ENCODE data around the gene ZNF836.
"Not testable (repeated sequence)": the region's sequence is repeated elsewhere in the genome, so short reads cannot be mapped to it uniquely, and the experiment has no call there.

Gene ZNF836

DNA sequence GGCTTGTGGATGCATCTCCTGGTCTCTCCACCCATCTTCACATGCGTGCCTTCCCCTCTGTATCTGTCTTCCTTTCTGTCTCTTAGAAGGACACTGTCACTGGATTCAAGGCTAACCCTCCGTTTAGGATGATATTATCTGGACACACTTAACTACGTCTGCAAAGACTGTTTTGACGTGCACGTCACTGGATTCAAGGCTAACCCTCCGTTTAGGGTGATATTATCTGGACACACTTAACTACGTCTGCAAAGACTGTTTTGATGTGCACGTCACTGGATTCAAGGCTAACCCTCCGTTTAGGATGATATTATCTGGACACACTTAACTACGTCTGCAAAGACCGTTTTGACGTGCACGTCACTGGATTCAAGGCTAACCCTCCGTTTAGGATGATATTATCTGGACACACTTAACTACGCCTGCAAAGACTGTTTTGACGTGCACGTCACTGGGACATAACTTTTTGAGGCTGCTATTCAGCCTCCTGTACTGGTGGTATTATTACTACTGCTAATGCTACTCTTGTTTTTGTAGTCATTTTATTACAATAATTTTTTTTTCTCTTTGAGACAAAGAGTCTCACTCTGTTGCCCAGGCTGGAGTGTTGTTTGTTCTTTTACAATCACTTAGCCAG, 29.5 kb upstream of the ZNF836 start:
- peaks cover 86% of the 10 kb centered on the region for H3K36me3 ChIP-seq (ENCODE audit: insufficient read depth, low read length)
- not testable (repeated sequence) for H3K4me1 ChIP-seq (ENCODE audit: insufficient read depth, low read length); H3K4me3 ChIP-seq (ENCODE audit: low read length); H3K27me3 ChIP-seq (ENCODE audit: insufficient read depth, low read length); H3K27ac ChIP-seq (ENCODE audit: low read depth, low read length); H3K9ac ChIP-seq (ENCODE audit: low read depth, low read length); H3K9me3 ChIP-seq (ENCODE audit: insufficient read depth, low read depth, low read length)
- WGBS = 96% methylated on average over 17 of the region's 17 CpGs

DNA sequence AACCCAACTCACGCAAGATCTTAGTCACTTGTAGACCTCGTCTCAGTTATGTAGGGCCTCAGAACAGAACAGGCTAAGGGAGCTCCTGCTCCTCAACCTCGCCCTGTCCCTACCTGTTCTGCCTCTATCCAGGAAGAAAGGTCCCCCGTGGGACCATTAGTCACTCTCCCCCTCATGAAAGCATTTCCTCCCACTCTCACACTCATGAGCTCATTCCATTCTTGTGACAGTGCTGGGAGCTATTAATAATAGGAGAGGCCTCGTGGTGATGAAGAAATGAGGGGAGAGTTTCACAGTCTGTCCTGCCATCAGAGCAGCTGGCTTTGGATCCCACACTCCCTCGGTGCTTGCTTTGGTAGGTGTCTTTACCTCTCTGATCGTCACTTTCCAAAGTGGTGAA, 28.6 kb upstream of the ZNF836 start:
- H3K36me3 ChIP-seq (ENCODE audit: insufficient read depth, low read length) = peaks cover 86% of the 10 kb centered on the region
- H3K9me3 ChIP-seq (ENCODE audit: insufficient read depth, low read depth, low read length) = no peaks in the 10 kb centered on the region
- H3K27ac ChIP-seq (ENCODE audit: low read depth, low read length) = no peak overlapping the region
- H3K4me3 ChIP-seq (ENCODE audit: low read length) = no peak overlapping the region
- H3K9ac ChIP-seq (ENCODE audit: low read depth, low read length) = no peak overlapping the region
- no peaks in the 10 kb centered on the region for H3K4me1 ChIP-seq (ENCODE audit: insufficient read depth, low read length)
- no peaks in the 10 kb centered on the region for H3K27me3 ChIP-seq (ENCODE audit: insufficient read depth, low read length)
- 91% methylated on average over 7 of the region's 7 CpGs for WGBS

DNA sequence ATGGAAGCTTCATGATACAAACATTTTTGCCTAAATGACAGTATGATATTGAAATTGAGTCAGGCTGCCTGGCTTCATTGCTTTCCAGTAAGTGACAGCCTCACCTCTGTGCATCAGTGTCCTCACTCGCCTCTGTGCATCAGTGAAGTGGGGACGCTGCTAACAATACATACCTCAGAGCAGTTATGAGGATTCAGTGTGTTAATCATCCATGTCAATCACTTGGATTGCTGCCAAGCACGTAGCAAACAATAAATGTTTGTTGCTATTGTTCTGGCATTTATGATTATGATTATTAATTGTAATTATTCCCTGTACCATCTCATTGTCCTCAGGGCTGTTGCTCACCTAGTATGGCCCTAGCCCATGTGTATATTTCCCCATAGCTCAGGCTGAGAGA, 27.3 kb upstream of the ZNF836 start:
- 94% methylated on average over 3 of the region's 3 CpGs for WGBS
- Histone ChIP-seq H3K36me3 (ENCODE audit: insufficient read depth, low read length) (peaks cover 84% of the 10 kb centered on the region), H3K4me1 (ENCODE audit: insufficient read depth, low read length) (no peaks in the 10 kb centered on the region), H3K9me3 (ENCODE audit: insufficient read depth, low read depth, low read length) (no peaks in the 10 kb centered on the region), H3K4me3 (ENCODE audit: low read length) (no peak overlapping the region), H3K27me3 (ENCODE audit: insufficient read depth, low read length) (no peaks in the 10 kb centered on the region), H3K9ac (ENCODE audit: low read depth, low read length) (no peak overlapping the region), H3K27ac (ENCODE audit: low read depth, low read length) (no peak overlapping the region)

DNA sequence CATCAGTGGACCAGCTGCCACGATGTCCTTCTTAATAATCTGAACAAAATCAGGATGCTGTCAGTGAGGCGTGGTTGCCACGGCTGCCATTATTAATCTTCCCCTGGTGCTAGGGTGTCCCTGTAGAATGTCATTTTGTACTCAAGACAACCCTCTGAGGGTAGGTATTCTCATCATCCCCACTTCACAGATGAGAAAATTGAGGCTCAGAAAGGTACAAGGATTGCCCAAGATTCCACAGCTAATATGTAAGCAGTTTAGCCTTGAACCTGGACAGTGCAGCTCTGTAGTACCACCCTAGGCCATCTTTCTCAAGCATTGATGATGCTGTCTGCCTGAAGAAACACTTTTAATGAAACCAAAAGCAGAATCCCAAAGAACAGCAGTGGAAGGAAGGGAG, 26.5 kb upstream of the ZNF836 start:
- Histone ChIP-seq H3K36me3 (ENCODE audit: insufficient read depth, low read length) (peaks cover 81% of the 10 kb centered on the region), H3K9me3 (ENCODE audit: insufficient read depth, low read depth, low read length) (no peaks in the 10 kb centered on the region), H3K27ac (ENCODE audit: low read depth, low read length) (no peak overlapping the region), H3K4me1 (ENCODE audit: insufficient read depth, low read length) (no peaks in the 10 kb centered on the region), H3K4me3 (ENCODE audit: low read length) (no peak overlapping the region), H3K9ac (ENCODE audit: low read depth, low read length) (no peak overlapping the region), H3K27me3 (ENCODE audit: insufficient read depth, low read length) (no peaks in the 10 kb centered on the region)
- WGBS = 97% methylated on average over 3 of the region's 3 CpGs

DNA sequence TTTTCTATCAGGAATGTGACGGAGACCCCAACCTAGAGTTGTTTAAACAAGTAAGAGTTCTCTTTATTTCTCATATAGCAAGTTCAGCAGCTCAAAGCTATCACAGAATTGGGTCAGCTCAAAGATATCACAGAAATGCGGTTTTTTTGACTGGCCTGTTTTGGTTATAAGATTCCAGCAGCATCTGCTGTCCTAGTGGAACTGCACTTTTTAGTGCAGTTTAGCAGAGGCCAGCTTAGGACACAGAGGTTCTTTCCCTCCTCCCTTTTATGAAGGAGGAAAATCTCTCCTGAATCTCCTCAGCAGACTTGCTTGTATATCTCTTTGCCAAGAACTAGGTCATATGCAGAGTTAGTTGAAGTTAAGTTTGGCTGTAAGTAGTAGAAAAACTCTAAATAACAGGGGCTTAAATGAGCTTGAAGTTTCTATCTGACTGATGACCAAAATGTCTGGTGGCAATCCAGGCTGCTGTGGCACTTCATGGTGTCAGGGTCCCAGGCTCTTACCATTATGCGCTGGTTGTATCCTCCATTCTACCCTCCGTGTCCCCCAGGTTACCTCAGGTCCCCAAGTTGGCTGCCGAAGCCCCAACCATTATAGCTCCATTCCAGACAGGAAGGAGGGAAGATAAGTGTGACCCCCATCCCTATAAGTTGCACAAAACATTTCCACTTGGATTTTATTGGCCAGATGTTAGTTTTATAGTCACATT, 25.0 kb upstream of the ZNF836 start:
- H3K36me3 ChIP-seq (ENCODE audit: insufficient read depth, low read length) = peaks cover 71% of the 10 kb centered on the region
- no peaks in the 10 kb centered on the region for H3K27me3 ChIP-seq (ENCODE audit: insufficient read depth, low read length)
- H3K9ac ChIP-seq (ENCODE audit: low read depth, low read length) = no peak overlapping the region
- no peak overlapping the region for H3K4me3 ChIP-seq (ENCODE audit: low read length)
- no peaks in the 10 kb centered on the region for H3K9me3 ChIP-seq (ENCODE audit: insufficient read depth, low read depth, low read length)
- H3K27ac ChIP-seq (ENCODE audit: low read depth, low read length) = no peak overlapping the region
- H3K4me1 ChIP-seq (ENCODE audit: insufficient read depth, low read length) = peaks cover 5% of the 10 kb centered on the region
- 88% methylated on average over 4 of the region's 5 CpGs for WGBS

DNA sequence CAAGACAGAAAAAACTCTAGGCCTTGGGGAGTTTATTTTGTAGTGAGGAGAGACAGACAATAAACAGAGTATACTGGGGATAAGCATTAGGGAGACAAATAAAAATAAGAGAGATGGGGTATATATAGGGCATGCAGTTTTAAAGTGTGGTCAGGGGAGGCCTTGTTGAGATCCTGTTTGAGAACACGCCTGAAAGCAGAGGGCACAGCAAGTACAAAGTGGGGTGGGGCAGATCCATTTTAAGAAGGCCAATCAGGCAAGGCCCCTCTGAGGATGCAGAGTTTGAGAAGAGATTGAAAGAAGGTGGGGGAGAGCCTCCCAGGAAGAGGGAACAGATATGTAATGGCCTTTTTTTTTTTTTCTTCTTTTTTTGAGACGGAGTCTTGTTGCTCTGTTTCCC, 20.5 kb upstream of the ZNF836 start:
- peaks cover 43% of the 10 kb centered on the region for H3K36me3 ChIP-seq (ENCODE audit: insufficient read depth, low read length)
- H3K27me3 ChIP-seq (ENCODE audit: insufficient read depth, low read length) = no peaks in the 10 kb centered on the region
- H3K9ac ChIP-seq (ENCODE audit: low read depth, low read length) = peak overlapping the region; percentile 1; the same call in 1 of the 2 replicates
- no peak overlapping the region for H3K27ac ChIP-seq (ENCODE audit: low read depth, low read length)
- peaks cover 9% of the 10 kb centered on the region for H3K4me1 ChIP-seq (ENCODE audit: insufficient read depth, low read length)
- 87% methylated on average over 2 of the region's 2 CpGs for WGBS
- no peaks in the 10 kb centered on the region for H3K9me3 ChIP-seq (ENCODE audit: insufficient read depth, low read depth, low read length)
- peak overlapping the region; percentile 87 for H3K4me3 ChIP-seq (ENCODE audit: low read length)

DNA sequence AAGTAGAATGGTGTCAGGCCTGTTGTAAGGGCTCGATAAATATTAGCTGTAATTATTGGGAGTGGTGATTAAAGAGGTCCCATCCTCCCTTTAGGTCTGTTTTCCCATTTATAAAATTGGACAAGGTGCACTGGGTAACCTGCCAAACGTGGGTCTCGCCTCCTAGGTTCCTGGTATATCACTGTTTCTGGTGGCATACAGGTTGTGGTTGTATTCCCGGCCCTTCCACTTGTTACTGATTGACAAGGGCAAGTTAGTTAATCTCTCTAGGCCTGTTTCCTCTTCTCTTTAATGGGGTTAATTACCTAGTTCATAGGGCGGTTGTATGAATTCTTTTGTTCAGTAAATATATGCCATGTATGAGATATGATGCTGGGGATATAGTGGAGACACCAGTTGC, 20.0 kb upstream of the ZNF836 start:
- Histone ChIP-seq H3K27me3 (ENCODE audit: insufficient read depth, low read length) (no peaks in the 10 kb centered on the region), H3K36me3 (ENCODE audit: insufficient read depth, low read length) (peaks cover 38% of the 10 kb centered on the region), H3K9me3 (ENCODE audit: insufficient read depth, low read depth, low read length) (no peaks in the 10 kb centered on the region), H3K4me1 (ENCODE audit: insufficient read depth, low read length) (peaks cover 9% of the 10 kb centered on the region), H3K9ac (ENCODE audit: low read depth, low read length) (peak overlapping the region; percentile 96; the same call in 1 of the 2 replicates), H3K4me3 (ENCODE audit: low read length) (peak overlapping the region; percentile 87), H3K27ac (ENCODE audit: low read depth, low read length) (peak overlapping the region; percentile 96; the same call in 1 of the 2 replicates)
- 82% methylated on average over 5 of the region's 5 CpGs for WGBS

DNA sequence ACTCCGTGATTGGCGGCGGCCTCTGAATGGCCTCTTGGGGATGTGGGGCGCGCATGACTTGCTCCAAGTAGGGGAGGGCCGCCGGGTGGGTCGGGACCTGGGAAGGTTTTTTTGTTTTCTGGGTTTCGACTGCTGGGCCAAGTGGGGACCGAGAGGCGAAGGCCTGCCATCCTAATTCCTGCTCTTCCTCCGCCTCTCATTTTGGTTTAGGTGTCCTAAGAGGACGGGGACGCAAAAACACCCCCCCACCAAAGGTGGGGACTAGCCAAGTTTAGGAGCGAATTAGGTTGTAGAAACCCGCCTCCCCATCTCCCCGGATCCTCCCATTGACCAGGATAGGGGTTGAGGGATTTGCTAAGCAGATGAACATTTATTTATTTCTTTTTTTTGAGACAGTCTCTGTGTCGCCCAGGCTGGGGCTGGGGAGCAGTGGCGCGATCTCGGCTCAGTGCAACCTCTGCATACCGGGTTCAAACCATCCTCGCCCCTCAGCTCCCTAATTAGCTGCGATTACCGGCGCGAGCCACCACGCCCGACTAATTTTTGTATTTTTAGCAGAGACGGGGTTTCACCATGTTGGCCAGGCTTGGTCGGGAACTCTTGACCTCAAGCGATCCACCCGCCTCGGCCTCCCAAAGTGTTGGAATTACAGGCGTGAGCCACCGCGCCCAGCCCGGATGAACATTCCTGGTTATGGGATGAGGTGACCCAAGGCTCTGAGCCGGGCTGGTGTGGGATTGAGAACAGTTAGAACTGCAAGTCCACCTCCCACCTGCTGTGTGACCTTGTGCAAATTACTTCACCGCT, 19.3 kb upstream of the ZNF836 start:
- Histone ChIP-seq H3K36me3 (ENCODE audit: insufficient read depth, low read length) (peaks cover 31% of the 10 kb centered on the region), H3K4me3 (ENCODE audit: low read length) (peak overlapping the region; percentile 87), H3K27ac (ENCODE audit: low read depth, low read length) (peak overlapping the region; percentile 96), H3K9ac (ENCODE audit: low read depth, low read length) (peak overlapping the region; percentile 96), H3K27me3 (ENCODE audit: insufficient read depth, low read length) (no peaks in the 10 kb centered on the region), H3K9me3 (ENCODE audit: insufficient read depth, low read depth, low read length) (no peaks in the 10 kb centered on the region), H3K4me1 (ENCODE audit: insufficient read depth, low read length) (peaks cover 9% of the 10 kb centered on the region)
- WGBS = 2% methylated on average over 34 of the region's 40 CpGs

DNA sequence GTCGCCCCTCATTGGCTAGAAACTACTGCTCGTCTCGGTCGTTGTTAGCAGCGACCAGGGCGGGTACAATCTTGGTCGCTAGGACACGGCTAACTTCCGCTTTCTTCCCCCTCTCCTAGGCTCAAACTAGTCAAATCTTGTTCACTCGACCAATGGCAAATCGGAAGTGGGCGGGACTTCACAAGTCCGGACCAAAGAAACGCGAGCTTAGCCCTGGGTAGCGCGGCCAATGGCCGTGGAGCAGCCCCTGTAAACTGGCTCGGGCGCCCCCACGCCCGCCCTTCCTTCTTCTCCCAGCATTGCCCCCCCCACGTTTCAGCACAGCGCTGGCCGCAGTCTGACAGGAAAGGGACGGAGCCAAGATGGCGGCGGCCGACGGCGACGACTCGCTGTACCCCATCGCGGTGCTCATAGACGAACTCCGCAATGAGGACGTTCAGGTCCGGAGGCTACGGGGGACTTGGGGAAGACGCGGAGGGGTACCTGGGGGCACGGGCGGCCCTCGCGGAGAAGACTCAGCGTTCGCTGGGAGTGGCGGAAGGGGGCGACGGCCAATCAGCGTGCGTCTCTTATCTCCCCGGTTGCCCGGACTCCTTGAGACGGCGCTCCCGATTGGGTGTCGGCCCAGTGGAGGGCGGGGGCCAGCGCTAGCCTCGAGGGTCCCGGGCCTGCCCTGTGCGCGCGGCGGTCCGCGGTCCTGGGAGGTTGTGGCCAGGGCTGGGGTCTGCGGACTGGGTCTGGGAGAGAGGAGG, 18.5 kb upstream of the ZNF836 start, which contains the start of gene PPP2R1A:
Gene PPP2R1A, plus strand, starts transcription at position 318 of the 752 bp plus-strand sequence. Its CDS starts 45 bp downstream, at position 363.
- Histone ChIP-seq H3K9ac (ENCODE audit: low read depth, low read length) (peak within 1 kb of the TSS; percentile 96), H3K27ac (ENCODE audit: low read depth, low read length) (peak within 1 kb of the TSS; percentile 96), H3K27me3 (ENCODE audit: insufficient read depth, low read length) (no peaks in the 10 kb centered on the region), H3K36me3 (ENCODE audit: insufficient read depth, low read length) (peaks cover 23% of the 10 kb centered on the region), H3K4me3 (ENCODE audit: low read length) (peak within 1 kb of the TSS; percentile 87), H3K4me1 (ENCODE audit: insufficient read depth, low read length) (peaks cover 9% of the 10 kb centered on the region), H3K9me3 (ENCODE audit: insufficient read depth, low read depth, low read length) (no peaks in the 10 kb centered on the region)
- under 1% methylated on average over 70 of the region's 70 CpGs for WGBS

DNA sequence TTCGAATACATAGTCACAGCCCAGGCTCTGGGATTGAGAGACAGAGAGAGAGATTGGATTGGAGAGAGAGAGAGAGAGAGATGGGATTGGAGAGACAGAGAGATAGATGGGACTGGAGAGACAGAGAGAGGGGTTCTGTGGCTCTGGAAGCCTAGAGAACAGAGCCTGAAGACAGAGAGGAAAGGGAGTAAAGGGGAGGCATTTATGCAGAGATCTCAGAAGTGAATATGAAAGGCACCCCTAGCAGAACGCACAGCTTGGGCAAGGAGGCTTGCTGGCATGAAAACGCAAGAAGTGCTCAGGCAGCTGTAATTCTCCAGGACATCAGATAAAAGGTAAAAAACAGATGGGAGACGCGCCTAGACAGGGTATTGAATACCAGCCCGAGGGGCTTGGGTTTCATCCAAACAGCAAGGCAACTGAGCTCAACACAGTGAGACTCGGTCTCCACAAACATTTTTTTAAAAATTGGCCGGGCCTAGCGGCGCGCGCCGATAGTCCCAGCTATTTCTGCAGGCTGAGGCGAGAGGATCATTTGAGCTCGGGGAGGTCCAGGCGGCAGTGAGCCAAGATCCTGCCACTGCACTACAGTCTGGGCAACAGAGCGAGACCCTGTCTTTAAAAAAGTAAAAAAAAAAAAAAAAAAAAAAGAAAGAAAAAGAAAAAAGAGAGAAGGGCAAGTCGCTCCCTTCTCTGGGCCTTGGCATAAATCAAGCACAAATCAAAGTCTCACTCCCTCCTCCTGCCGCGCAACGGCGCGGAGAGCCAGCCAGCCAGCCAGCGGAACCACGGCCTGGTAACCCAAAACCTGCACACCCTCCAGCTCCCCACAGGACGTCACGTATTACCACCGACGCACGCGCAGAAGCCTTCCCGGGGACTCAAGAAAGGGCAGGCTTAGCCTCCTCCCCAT, 17.7 kb upstream of the ZNF836 start:
- Histone ChIP-seq H3K27me3 (ENCODE audit: insufficient read depth, low read length) (no peaks in the 10 kb centered on the region), H3K36me3 (ENCODE audit: insufficient read depth, low read length) (peaks cover 15% of the 10 kb centered on the region), H3K27ac (ENCODE audit: low read depth, low read length) (peak overlapping the region; percentile 88), H3K4me3 (ENCODE audit: low read length) (peak overlapping the region; percentile 57), H3K4me1 (ENCODE audit: insufficient read depth, low read length) (peaks cover 9% of the 10 kb centered on the region), H3K9ac (ENCODE audit: low read depth, low read length) (peak overlapping the region; percentile 50), H3K9me3 (ENCODE audit: insufficient read depth, low read depth, low read length) (no peaks in the 10 kb centered on the region)
- 4% methylated on average over 31 of the region's 32 CpGs for WGBS

Measured in HUES64 (cell line).